GM12878 (cell line): Measurements from ENCODE around the gene HASPIN. TPM values are rescaled to one million over a fixed set of nuclear protein-coding genes. Genes with fewer than 3 reads are reported as not detected.

Source experiments
- ATAC-seq: fragments of 200-7000 bp; cut with Tn5 transposase; 3 replicates; pipeline ENCODE4 v1.9.1; 2020; ENCODE audit warnings: mild to moderate bottlenecking, moderate library complexity
- BruUV-seq: library from RNA; stranded (reverse); fragments of 400-500 nt; replicated peaks from 2 replicates; lab custom pipeline; 2021; lab: Mats Ljungman, UMichigan
- CTCF ChIA-PET: fragments of 300-600 bp; sonication (Branson Sonifier 250); formaldehyde crosslinking; extraction: SDS; loops from one replicate; lab custom pipeline; 2021; ENCODE audit warnings: inconsistent platforms; lab: Yijun Ruan, JAX
- POLR2A ChIA-PET: fragments of 350-600 bp; formaldehyde crosslinking; extraction: SDS; loops from one replicate; lab custom pipeline; 2021; ENCODE audit warnings: inconsistent platforms; lab: Charles Lee
- RAD21 ChIA-PET: fragments of 300-600 bp; sonication (Branson Sonifier 250); formaldehyde crosslinking; loops from one replicate; lab custom pipeline; 2023; ENCODE audit warnings: antibody characterized with exemption; ENCODE audit not compliant: unreplicated experiment; lab: Charles Lee
- SMC1A ChIA-PET: fragments of 300-600 bp; sonication (Branson Sonifier 250); formaldehyde crosslinking; loops from one replicate; lab custom pipeline; 2023; ENCODE audit not compliant: unreplicated experiment, uncharacterized antibody; lab: Charles Lee
- DNase-seq: peaks from one replicate; pipeline ENCODE4 v3.0.0-alpha.2; 2011; ENCODE audit warnings: low read depth, low spot score
- FAIRE-seq: peaks from 3 replicates; lab custom pipeline; 2011; peaks lifted over from hg19 to GRCh38; lab: Jason Lieb, UNC
- H2AFZ ChIP-seq: 2 replicates; pipeline ENCODE4 v1.6.0; 2011; ENCODE audit warnings: low read depth, low read length, control low read depth; ENCODE audit not compliant: control insufficient read depth
- H3K27ac ChIP-seq: 2 replicates; pipeline ENCODE4 v1.5.1; 2011; ENCODE audit warnings: control low read depth; ENCODE audit not compliant: control insufficient read depth, insufficient read depth
- H3K27me3 ChIP-seq, 2 experiments: replicated peaks in 1 of 2; 2 replicates each; pipeline versions ENCODE4 v1.6.0 to v1.6.1; 2011; ENCODE audit warnings: low read length in 1 of 2; ENCODE audit not compliant: control insufficient read depth in 2 of 2, insufficient read depth in 2 of 2
- H3K36me3 ChIP-seq, 2 experiments: 2 replicates each; pipeline ENCODE4 v1.5.1; 2011; ENCODE audit warnings: low read length in 1 of 2; ENCODE audit not compliant: control insufficient read depth in 2 of 2, insufficient read depth in 2 of 2
- H3K4me1 ChIP-seq: 2 replicates; pipeline ENCODE4 v1.6.1; 2011; ENCODE audit warnings: mild to moderate bottlenecking, low read length, moderate library complexity, mixed read lengths; ENCODE audit not compliant: control insufficient read depth, insufficient read depth
- H3K4me2 ChIP-seq: 2 replicates; pipeline ENCODE4 v1.6.0; 2011; ENCODE audit warnings: control low read depth; ENCODE audit not compliant: control insufficient read depth, insufficient read depth
- H3K4me3 ChIP-seq: fragments of 200-600 bp; sonication (generic); 2 replicates; pipeline ENCODE4 v1.5.1; 2016
- H3K79me2 ChIP-seq: 2 replicates; pipeline ENCODE4 v1.6.0; 2011; ENCODE audit warnings: low read length; ENCODE audit not compliant: control insufficient read depth, insufficient read depth
- H3K9ac ChIP-seq: 2 replicates; pipeline ENCODE4 v1.8.0; 2011; ENCODE audit warnings: low read length, control low read depth, mixed read lengths; ENCODE audit not compliant: control insufficient read depth, insufficient read depth
- H3K9me3 ChIP-seq: replicated peaks from 3 replicates; pipeline ENCODE4 v1.5.1; 2011; ENCODE audit warnings: mild to moderate bottlenecking, low read length; ENCODE audit not compliant: control insufficient read depth, insufficient read depth
- H4K20me1 ChIP-seq: 2 replicates; pipeline ENCODE4 v1.6.0; 2011; ENCODE audit not compliant: control insufficient read depth, insufficient read depth
- NFYA ChIP-seq: IDR thresholded peaks from 2 replicates; pipeline ENCODE4 v1.6.1; 2011; ENCODE audit warnings: low read depth, mild to moderate bottlenecking, low read length, improper control_type of control experiment, borderline replicate concordance
- RAD21 ChIP-seq: IDR thresholded peaks from 2 replicates; pipeline ENCODE4 v1.6.1; 2011; ENCODE audit warnings: mild to moderate bottlenecking, low read depth, low read length, moderate library complexity; ENCODE audit not compliant: insufficient read depth
- SMAD1 ChIP-seq: fragments of 450-650 bp; IDR thresholded peaks from 2 replicates; pipeline ENCODE4 v1.6.1; 2018; ENCODE audit warnings: mild to moderate bottlenecking, low read depth; ENCODE audit not compliant: partially characterized antibody
- TBL1XR1 ChIP-seq: IDR thresholded peaks from 2 replicates; pipeline ENCODE4 v1.6.1; 2012; ENCODE audit warnings: low read depth, low read length, improper control_type of control experiment
- WGBS: methylation state at CpG from one replicate; pipeline ENCODE4 v1.1.6; 2016; ENCODE audit warnings: low lambda C conversion rate; ENCODE audit not compliant: insufficient replicate concordance, insufficient coverage; ENCODE audit errors: missing lambda C conversion rate; 5-methylcytosine and 5-hydroxymethylcytosine counted together
- in situ Hi-C: fragments of 300-500 bp; cut with MboI; formaldehyde crosslinking; loops from 9 replicates; pipeline ENCODE4 v1.14.3; 2018; ENCODE audit warnings: mixed read lengths
- intact Hi-C: fragments of 100-400 bp; cut with micrococcal nuclease; formaldehyde crosslinking; loops from one replicate; pipeline ENCODE4 v1.14.2; 2022; ENCODE audit not compliant: unreplicated experiment
- polyA plus RNA-seq, 11 experiments: library from polyadenylated mRNA; depleted of rRNA in 4 of 11; unstranded in 6 of 11; stranded (reverse) in 5 of 11; fragments of >200 nt; fragmentation: Nextera tagmentation in 4 of 11; fragmentation: Illumina TruSeq in 1 of 11; extraction: Ambion mirVana in 4 of 11; extraction: Trizol in 1 of 11; gene quantifications; 1 replicate in 1 of 11; 2 replicates in 10 of 11; pipeline versions ENCODE4 v1.2.1 to v1.2.3, GENCODE V29; 2011 to 2016; ENCODE audit warnings: inconsistent platforms in 2 of 11, missing spikeins in 2 of 11, low read depth in 1 of 11
- total RNA-seq, 4 experiments: library from RNA; depleted of rRNA in 3 of 4; stranded (reverse); fragments of >200 nt in 3 of 4; fragmentation: Illumina TruSeq in 1 of 4; extraction: Trizol in 1 of 4; gene quantifications; 2 replicates each; pipeline versions ENCODE4 v1.2.1 to v1.2.3, GENCODE V29; 2013 to 2021
- TF ChIP-seq, protein P1 (sequence below): fragments of 450-650 bp; conservative IDR thresholded peaks from 2 replicates; pipeline ENCODE4 v1.6.1; 2017; ENCODE audit warnings: mild to moderate bottlenecking, moderate library complexity

Gene HASPIN
- total and polyA plus RNA-seq, 10 of the 15 experiments (the other 5 are each of a cell fraction or from before 2014, with no cell fraction given) = 0.80 to 18.0 (median 10.1) TPM

DNA sequence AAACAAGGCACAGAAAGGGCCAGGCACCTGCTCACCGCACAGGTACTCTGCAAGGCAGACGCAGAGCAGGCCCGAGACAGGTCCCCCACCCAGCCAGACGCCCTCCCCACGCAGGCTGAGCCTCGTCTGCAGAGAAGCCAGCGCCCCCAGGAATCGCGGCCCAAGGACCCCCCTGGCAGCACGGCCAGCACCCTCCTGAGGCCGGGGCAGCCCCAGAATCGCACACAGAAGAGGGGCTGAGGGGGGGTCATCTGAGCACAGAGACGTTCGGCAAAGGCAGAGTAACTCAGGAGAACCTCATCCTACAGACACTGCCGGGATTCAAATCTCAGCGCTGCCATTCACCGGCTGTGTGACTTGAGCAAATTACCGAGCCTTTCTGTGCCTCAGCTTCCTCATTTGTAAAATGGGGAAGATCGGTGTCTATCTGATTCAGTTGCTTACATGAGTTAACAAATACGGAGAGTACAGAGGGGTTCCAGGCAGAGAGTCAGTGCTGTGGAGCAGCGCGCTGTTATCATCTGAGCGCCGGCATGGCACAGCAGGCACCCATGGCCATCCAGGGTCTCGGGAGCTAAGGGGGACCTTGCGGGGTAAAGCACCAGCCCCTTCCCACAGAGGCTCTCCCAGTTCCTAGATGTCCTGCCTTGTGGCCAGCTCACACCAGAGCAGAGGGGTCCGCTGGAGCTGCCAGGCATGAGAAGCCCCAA, 44.7 kb upstream of the HASPIN start (continued):
- no peak for TF ChIP-seq TBL1XR1
- TF ChIP-seq, protein P1, sequence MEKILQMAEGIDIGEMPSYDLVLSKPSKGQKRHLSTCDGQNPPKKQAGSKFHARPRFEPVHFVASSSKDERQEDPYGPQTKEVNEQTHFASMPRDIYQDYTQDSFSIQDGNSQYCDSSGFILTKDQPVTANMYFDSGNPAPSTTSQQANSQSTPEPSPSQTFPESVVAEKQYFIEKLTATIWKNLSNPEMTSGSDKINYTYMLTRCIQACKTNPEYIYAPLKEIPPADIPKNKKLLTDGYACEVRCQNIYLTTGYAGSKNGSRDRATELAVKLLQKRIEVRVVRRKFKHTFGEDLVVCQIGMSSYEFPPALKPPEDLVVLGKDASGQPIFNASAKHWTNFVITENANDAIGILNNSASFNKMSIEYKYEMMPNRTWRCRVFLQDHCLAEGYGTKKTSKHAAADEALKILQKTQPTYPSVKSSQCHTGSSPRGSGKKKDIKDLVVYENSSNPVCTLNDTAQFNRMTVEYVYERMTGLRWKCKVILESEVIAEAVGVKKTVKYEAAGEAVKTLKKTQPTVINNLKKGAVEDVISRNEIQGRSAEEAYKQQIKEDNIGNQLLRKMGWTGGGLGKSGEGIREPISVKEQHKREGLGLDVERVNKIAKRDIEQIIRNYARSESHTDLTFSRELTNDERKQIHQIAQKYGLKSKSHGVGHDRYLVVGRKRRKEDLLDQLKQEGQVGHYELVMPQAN = no peak
- TF ChIP-seq RAD21 = no peak

DNA sequence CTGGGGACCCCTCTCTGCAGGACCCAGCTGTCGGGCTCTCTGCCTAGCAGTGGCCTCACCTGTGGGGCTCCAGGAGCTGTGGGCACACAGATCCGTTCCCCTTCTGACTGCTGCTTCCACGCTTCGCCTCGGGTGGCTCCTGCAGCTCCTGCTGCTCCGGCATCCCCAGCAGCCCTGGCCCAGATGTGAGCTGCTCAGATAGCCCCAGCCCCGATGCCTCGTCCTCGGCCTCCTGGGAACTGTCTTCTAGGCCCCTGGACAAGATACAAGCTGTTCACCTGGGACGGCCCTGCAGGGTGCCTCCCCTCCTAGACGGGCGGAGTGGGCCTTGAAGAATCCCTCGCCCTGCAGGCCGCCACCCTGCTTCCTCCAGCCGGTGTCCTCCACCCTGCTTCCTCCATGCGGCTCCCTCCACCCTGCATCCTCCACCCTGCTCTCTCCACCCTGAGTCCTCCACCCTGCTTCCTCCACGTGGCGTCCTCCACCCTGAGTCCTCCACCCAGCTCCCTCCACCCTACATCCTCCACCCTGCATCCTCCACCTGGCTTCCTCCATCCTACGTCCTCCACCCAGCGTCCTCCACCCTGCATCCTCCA, 44.1 kb upstream of the HASPIN start:
- ChIA-PET CTCF (interaction anchor here (1.3 kb wide), 1 partner anchor 58 kb away, joined by 6 read pairs; no protein-coding TSS in a partner anchor), POLR2A (no interaction called here), RAD21 (no interaction called here), SMC1A (interaction anchor here (0.9 kb wide), 1 partner anchor 9 kb away, joined by 3 read pairs; no protein-coding TSS in a partner anchor)
- TF ChIP-seq RAD21 (no peak), SMAD1 (no peak), NFYA (no peak)
- Histone ChIP-seq H3K27me3 (no peaks in the 10 kb centered on the region), H3K9ac (no peak overlapping the region), H3K27ac (no peak overlapping the region), H3K4me1 (peaks cover 6% of the 10 kb centered on the region; the same call in 1 of the 2 replicates), H3K4me3 (no peak overlapping the region), H3K9me3 (no peaks in the 10 kb centered on the region), H4K20me1 (no peaks in the 10 kb centered on the region), H3K79me2 (no peaks in the 10 kb centered on the region), H2AFZ (no peak overlapping the region), H3K4me2 (no peak overlapping the region), H3K36me3 (peaks cover 0 to 7% of the 10 kb centered on the region in 2 experiments; a peak in 2 of 4 replicates)
- FAIRE-seq (no peak), ATAC-seq (no peak), DNase-seq (no peak)
- in situ Hi-C loops = loop anchor here (5.0 kb wide), 1 partner anchor 143 kb away; no protein-coding TSS in a partner anchor
- 54% methylated on average over 19 of the region's 20 CpGs for WGBS
- intact Hi-C loops = no loop called here
- BruUV-seq = no TSS peak
